ENCODE data around the gene EHHADH. TPM values are rescaled to one million over a fixed set of nuclear protein-coding genes. Genes with fewer than 3 reads are reported as not detected.

EHHADH gene
- total RNA-seq, 1 experiment from 2014 or later: 6.6 TPM

- no peak for DNase-seq (ENCODE audit: low read depth)
Measured at GRCh38 chr3:185251272-185251671, 2.6 kb downstream of the EHHADH start.

- DNase-seq (ENCODE audit: low read depth): no peak
Measured at GRCh38 chr3:185250653-185251052, 3.2 kb downstream of the EHHADH start.

GRCh38 chr3:185250247-185250646 is 3.6 kb downstream of the EHHADH start:
- DNase-seq (ENCODE audit: low read depth): peak; percentile 40

GRCh38 chr3:185242642-185243041 is 11.2 kb downstream of the EHHADH start:
- no peak for DNase-seq (ENCODE audit: low read depth)

- DNase-seq (ENCODE audit: low read depth): no peak
Measured at GRCh38 chr3:185236969-185237368, 16.9 kb downstream of the EHHADH start.

- DNase-seq (ENCODE audit: low read depth): no peak
Measured at GRCh38 chr3:185233328-185233727, 20.5 kb downstream of the EHHADH start.

- peak; percentile 19 for DNase-seq (ENCODE audit: low read depth)
Measured at GRCh38 chr3:185226526-185226925, 27.3 kb downstream of the EHHADH start.

- DNase-seq (ENCODE audit: low read depth): peak; percentile 35
Measured at GRCh38 chr3:185225523-185225922, 28.3 kb downstream of the EHHADH start.

- no peak for DNase-seq (ENCODE audit: low read depth)
Measured at GRCh38 chr3:185225080-185225479, 28.8 kb downstream of the EHHADH start.

GRCh38 chr3:185221203-185221602 is 32.6 kb downstream of the EHHADH start:
- no peak for DNase-seq (ENCODE audit: low read depth)

- DNase-seq (ENCODE audit: low read depth): no peak
Measured at GRCh38 chr3:185216607-185216958, 37.3 kb downstream of the EHHADH start.

- no peak for DNase-seq (ENCODE audit: low read depth)
Measured at GRCh38 chr3:185215873-185216606, 37.8 kb downstream of the EHHADH start.

- DNase-seq (ENCODE audit: low read depth): no peak
Measured at GRCh38 chr3:185212559-185212958, 41.3 kb downstream of the EHHADH start.

GRCh38 chr3:185212086-185212485 is 41.8 kb downstream of the EHHADH start:
- no peak for DNase-seq (ENCODE audit: low read depth)

- no peak for DNase-seq (ENCODE audit: low read depth)
Measured at GRCh38 chr3:185210621-185211142, 43.2 kb downstream of the EHHADH start.

- no peak for DNase-seq (ENCODE audit: low read depth)
Measured at GRCh38 chr3:185208823-185209222, 45.0 kb downstream of the EHHADH start.

- DNase-seq (ENCODE audit: low read depth): peak; percentile 74
Measured at GRCh38 chr3:185207931-185208746, 45.7 kb downstream of the EHHADH start.

- DNase-seq (ENCODE audit: low read depth): no peak
Measured at GRCh38 chr3:185207481-185207880, 46.4 kb downstream of the EHHADH start.

GRCh38 chr3:185205865-185206264 is 48.0 kb downstream of the EHHADH start:
- DNase-seq (ENCODE audit: low read depth): no peak

- DNase-seq (ENCODE audit: low read depth): no peak
Measured at GRCh38 chr3:185204894-185205293, 49.0 kb downstream of the EHHADH start.

GRCh38 chr3:185200639-185201038 is 53.2 kb downstream of the EHHADH start:
- DNase-seq (ENCODE audit: low read depth): peak; percentile 83

- DNase-seq (ENCODE audit: low read depth): no peak
Measured at GRCh38 chr3:185199671-185200070, 54.2 kb downstream of the EHHADH start.

GRCh38 chr3:185199206-185199605 is 54.6 kb downstream of the EHHADH start:
- DNase-seq (ENCODE audit: low read depth): no peak
